Naive thymus-derived CD4-positive, alpha-beta T cell (primary cell): ENCODE measurements around the gene PTPRJ. TPM values are rescaled to one million over a fixed set of nuclear protein-coding genes. Genes with fewer than 3 reads are reported as not detected.

Experiments
- ATAC-seq: fragments of 150-1000 bp; cut with Tn5 transposase; 2 replicates; pipeline ENCODE4 v1.10.0; 2021; ENCODE audit warnings: mild to moderate bottlenecking, moderate library complexity
- CTCF ChIA-PET: fragments of 350-600 bp; sonication (Branson Sonifier 250); formaldehyde crosslinking; loops from one replicate; lab custom pipeline; 2021; ENCODE audit warnings: antibody characterized with exemption; lab: Charles Lee
- POLR2A ChIA-PET: fragments of 350-600 bp; sonication (Branson Sonifier 250); formaldehyde crosslinking; loops from one replicate; lab custom pipeline; 2021; ENCODE audit warnings: antibody characterized with exemption, inconsistent platforms; lab: Charles Lee
- DNase-seq, 9 donors: peaks; one replicate each; pipeline versions ENCODE4 v3.0.0 to v3.0.0-alpha.2; 2020 to 2022; ENCODE audit warnings: mixed read lengths in 1 of 9
- H3K27ac ChIP-seq: one replicate; pipeline ENCODE4 v1.7.0; 2013; ENCODE audit warnings: mild to moderate bottlenecking, low read depth, low read length, moderate library complexity
- H3K27me3 ChIP-seq, 2 donors: one replicate each; pipeline ENCODE4 v1.7.0; 2013; ENCODE audit warnings: low read length in 2 of 2, mild to moderate bottlenecking in 2 of 2, moderate library complexity in 2 of 2; ENCODE audit not compliant: control insufficient read depth in 2 of 2, insufficient read depth in 2 of 2
- H3K36me3 ChIP-seq, 3 experiments: 1 replicate in 2 of 3; 2 replicates in 1 of 3; pipeline ENCODE4 v1.7.0; 2013; ENCODE audit warnings: low read length in 3 of 3, mild to moderate bottlenecking in 3 of 3, moderate library complexity in 1 of 3; ENCODE audit not compliant: insufficient read depth in 3 of 3, control insufficient read depth in 2 of 3
- H3K4me1 ChIP-seq, 2 donors: one replicate each; pipeline ENCODE4 v1.7.0; 2013; ENCODE audit warnings: low read length in 2 of 2, mild to moderate bottlenecking in 2 of 2, moderate library complexity in 1 of 2; ENCODE audit not compliant: control insufficient read depth in 2 of 2, insufficient read depth in 2 of 2
- H3K4me3 ChIP-seq: 2 replicates; pipeline ENCODE4 v1.7.0; 2013; ENCODE audit warnings: mild to moderate bottlenecking, low read length
- H3K9me3 ChIP-seq, 3 experiments: 1 replicate in 2 of 3; 2 replicates in 1 of 3; pipeline ENCODE4 v1.7.0; 2013; ENCODE audit warnings: low read length in 3 of 3; ENCODE audit not compliant: control insufficient read depth in 2 of 3
- H3K27ac Mint-ChIP-seq, 9 donors: one replicate each; pipeline ENCODE4 v1.8.0; 2020 to 2022; ENCODE audit warnings: mixed read lengths in 9 of 9, mild to moderate bottlenecking in 8 of 9, moderate library complexity in 5 of 9, inconsistent platforms in 2 of 9
- H3K27me3 Mint-ChIP-seq, 5 donors: one replicate each; pipeline ENCODE4 v1.8.0; 2021 to 2022; ENCODE audit warnings: mixed read lengths in 5 of 5, mild to moderate bottlenecking in 1 of 5
- H3K36me3 Mint-ChIP-seq, 5 donors: one replicate each; pipeline ENCODE4 v1.8.0; 2020 to 2022; ENCODE audit warnings: mixed read lengths in 5 of 5, mild to moderate bottlenecking in 3 of 5, inconsistent platforms in 1 of 5
- H3K4me1 Mint-ChIP-seq, 7 donors: one replicate each; pipeline ENCODE4 v1.8.0; 2020 to 2022; ENCODE audit warnings: mixed read lengths in 7 of 7, mild to moderate bottlenecking in 3 of 7, inconsistent platforms in 1 of 7
- H3K4me3 Mint-ChIP-seq, 10 donors: one replicate each; pipeline ENCODE4 v1.8.0; 2020 to 2022; ENCODE audit warnings: mild to moderate bottlenecking in 10 of 10, mixed read lengths in 10 of 10, moderate library complexity in 6 of 10, inconsistent platforms in 2 of 10
- H3K9me3 Mint-ChIP-seq, 11 donors: one replicate each; pipeline ENCODE4 v1.8.0; 2020 to 2022; ENCODE audit warnings: mixed read lengths in 11 of 11, mild to moderate bottlenecking in 4 of 11, inconsistent platforms in 1 of 11, moderate library complexity in 1 of 11
- intact Hi-C, 2 donors: fragments of 100-400 bp; cut with micrococcal nuclease; formaldehyde crosslinking; loops; one replicate each; pipeline ENCODE4 v1.15.1; 2023
- polyA plus RNA-seq, 2 donors: library from polyadenylated mRNA; unstranded; fragments of 300-500 nt; fragmentation: Illumina TruSeq; gene quantifications; one replicate each; pipeline ENCODE4 v1.2.3, GENCODE V29; 2021
- total RNA-seq, 6 experiments: library from RNA in 5 of 6; stranded (reverse) in 5 of 6; gene quantifications; 1 replicate in 5 of 6; 2 replicates in 1 of 6; pipeline ENCODE4 v1.2.3 and lab custom pipeline; 2021 to 2026

Gene PTPRJ
- total and polyA plus RNA-seq, 7 experiments from 2014 or later, result 7.0 to 82.3 (median 46.7) TPM

- Mint-ChIP-seq H3K36me3 (peaks cover 36 to 81% (median 67%) of the 10 kb centered on the region in 5 donors), H3K4me1 (peaks cover 0 to 15% (median 0%) of the 10 kb centered on the region in 7 donors), H3K9me3 (peaks cover 2 to 20% (median 9%) of the 10 kb centered on the region in 11 donors), H3K27ac (peak overlapping the region in 2 of 9 donors; percentile 27 to 31), H3K27me3 (no peaks in the 10 kb centered on the region), H3K4me3 (no peak overlapping the region)
- no peak for DNase-seq
- Histone ChIP-seq H3K27ac (no peak overlapping the region), H3K4me1 (no peaks in the 10 kb centered on the region), H3K36me3 (peaks cover 7 to 72% (median 19%) of the 10 kb centered on the region in 3 experiments), H3K4me3 (no peak overlapping the region), H3K9me3 (peaks cover 0 to 10% (median 6%) of the 10 kb centered on the region in 3 experiments), H3K27me3 (no peaks in the 10 kb centered on the region)
- no peak for ATAC-seq
- POLR2A ChIA-PET, result no interaction called here
- intact Hi-C loops, result no loop called here
- CTCF ChIA-PET, result no interaction called here
Measured at GRCh38 chr11:48148749-48149148, 168.4 kb downstream of the PTPRJ start.

- Mint-ChIP-seq H3K27ac (peak overlapping the region in 1 of 9 donors; percentile 24), H3K4me1 (peaks cover 0 to 15% (median 0%) of the 10 kb centered on the region in 7 donors), H3K4me3 (no peak overlapping the region), H3K36me3 (peaks cover 31 to 82% (median 73%) of the 10 kb centered on the region in 5 donors), H3K27me3 (no peaks in the 10 kb centered on the region), H3K9me3 (peaks cover 5 to 28% (median 15%) of the 10 kb centered on the region in 11 donors)
- ATAC-seq, result no peak
- Histone ChIP-seq H3K4me1 (no peaks in the 10 kb centered on the region), H3K36me3 (peaks cover 19 to 72% (median 21%) of the 10 kb centered on the region in 3 experiments), H3K9me3 (peaks cover 0 to 14% (median 9%) of the 10 kb centered on the region in 3 experiments), H3K4me3 (no peak overlapping the region), H3K27me3 (no peaks in the 10 kb centered on the region), H3K27ac (no peak overlapping the region)
- DNase-seq, result no peak
- ChIA-PET CTCF (no interaction called here), POLR2A (no interaction called here)
- intact Hi-C loops, result no loop called here
Measured at GRCh38 chr11:48150213-48150612, 169.9 kb downstream of the PTPRJ start.

GRCh38 chr11:48154151-48154550, 173.8 kb downstream of the PTPRJ start:
- Histone ChIP-seq H3K27ac (no peak overlapping the region), H3K9me3 (peaks cover 0 to 14% (median 9%) of the 10 kb centered on the region in 3 experiments), H3K4me1 (no peaks in the 10 kb centered on the region), H3K4me3 (no peak overlapping the region), H3K27me3 (no peaks in the 10 kb centered on the region), H3K36me3 (peaks cover 24 to 70% (median 28%) of the 10 kb centered on the region in 3 experiments)
- DNase-seq (no peak), ATAC-seq (no peak)
- intact Hi-C loops, result no loop called here
- H3K4me3 Mint-ChIP-seq, result peak overlapping the region in 1 of 10 donors; percentile 12
- ChIA-PET CTCF (interaction anchor here (0.7 kb wide), 1 partner anchor 155 kb away, joined by 3 read pairs; no protein-coding TSS in a partner anchor), POLR2A (no interaction called here)
- H3K27ac Mint-ChIP-seq, result no peak overlapping the region
- no peaks in the 10 kb centered on the region for H3K27me3 Mint-ChIP-seq
- H3K9me3 Mint-ChIP-seq, result peaks cover 5 to 28% (median 17%) of the 10 kb centered on the region in 11 donors
- H3K4me1 Mint-ChIP-seq, result peaks cover 0 to 4% (median 0%) of the 10 kb centered on the region in 7 donors
- peaks cover 32 to 78% (median 73%) of the 10 kb centered on the region in 5 donors for H3K36me3 Mint-ChIP-seq

GRCh38 chr11:48161951-48162884, 181.9 kb downstream of the PTPRJ start:
- Histone ChIP-seq H3K4me3 (no peak overlapping the region), H3K27ac (no peak overlapping the region), H3K9me3 (no peaks in the 10 kb centered on the region), H3K27me3 (no peaks in the 10 kb centered on the region), H3K36me3 (peaks cover 0 to 52% (median 5%) of the 10 kb centered on the region in 3 experiments), H3K4me1 (no peaks in the 10 kb centered on the region)
- peaks cover 0 to 1% (median 0%) of the 10 kb centered on the region in 11 donors for H3K9me3 Mint-ChIP-seq
- intact Hi-C loops, result no loop called here
- no peak overlapping the region for H3K4me3 Mint-ChIP-seq
- H3K36me3 Mint-ChIP-seq, result peaks cover 10 to 66% (median 32%) of the 10 kb centered on the region in 5 donors
- no peaks in the 10 kb centered on the region for H3K27me3 Mint-ChIP-seq
- ChIA-PET CTCF (no interaction called here), POLR2A (no interaction called here)
- H3K4me1 Mint-ChIP-seq, result no peaks in the 10 kb centered on the region
- H3K27ac Mint-ChIP-seq, result peak overlapping the region in 6 of 9 donors; percentile 2 to 70 (median 27)
- DNase-seq (no peak), ATAC-seq (no peak)

- Histone ChIP-seq H3K4me1 (no peaks in the 10 kb centered on the region), H3K27ac (no peak overlapping the region), H3K9me3 (no peaks in the 10 kb centered on the region), H3K27me3 (no peaks in the 10 kb centered on the region), H3K4me3 (no peak overlapping the region), H3K36me3 (peaks cover 0 to 53% (median 11%) of the 10 kb centered on the region in 3 experiments)
- POLR2A ChIA-PET, result no interaction called here
- H3K36me3 Mint-ChIP-seq, result peaks cover 7 to 69% (median 35%) of the 10 kb centered on the region in 5 donors
- intact Hi-C loops, result no loop called here
- no peaks in the 10 kb centered on the region for H3K4me1 Mint-ChIP-seq
- ATAC-seq (no peak), DNase-seq (no peak)
- peak overlapping the region in 6 of 9 donors; percentile 2 to 70 (median 27) for H3K27ac Mint-ChIP-seq
- CTCF ChIA-PET, result no interaction called here
- peaks cover 0 to 1% (median 0%) of the 10 kb centered on the region in 11 donors for H3K9me3 Mint-ChIP-seq
- no peaks in the 10 kb centered on the region for H3K27me3 Mint-ChIP-seq
- no peak overlapping the region for H3K4me3 Mint-ChIP-seq
Measured at GRCh38 chr11:48162885-48163268, 182.5 kb downstream of the PTPRJ start.

- Histone ChIP-seq H3K27ac (no peak overlapping the region), H3K36me3 (peaks cover 0 to 56% (median 11%) of the 10 kb centered on the region in 3 experiments), H3K4me1 (no peaks in the 10 kb centered on the region), H3K27me3 (no peaks in the 10 kb centered on the region), H3K9me3 (no peaks in the 10 kb centered on the region), H3K4me3 (no peak overlapping the region)
- ChIA-PET POLR2A (no interaction called here), CTCF (no interaction called here)
- intact Hi-C loops, result no loop called here
- DNase-seq (no peak), ATAC-seq (no peak)
- Mint-ChIP-seq H3K4me3 (no peak overlapping the region), H3K9me3 (peaks cover 0 to 1% (median 0%) of the 10 kb centered on the region in 11 donors), H3K36me3 (peaks cover 7 to 72% (median 38%) of the 10 kb centered on the region in 5 donors), H3K27me3 (no peaks in the 10 kb centered on the region), H3K4me1 (no peaks in the 10 kb centered on the region), H3K27ac (peak overlapping the region in 6 of 9 donors; percentile 9 to 59 (median 30))
Measured at GRCh38 chr11:48163360-48164100, 183.2 kb downstream of the PTPRJ start.
